SK-N-SH (cell line): ENCODE results near the gene NHLRC2. TPM values are rescaled to one million over a fixed set of nuclear protein-coding genes. Genes with fewer than 3 reads are reported as not detected.

Experiments used
- CTCF ChIA-PET: fragments of 300-600, 350-600 bp; formaldehyde crosslinking; extraction: SDS; loops from one replicate; lab custom pipeline; 2021; lab: Yijun Ruan, JAX
- POLR2A ChIA-PET: fragments of 350-600 bp; sonication (Branson Sonifier 250); formaldehyde crosslinking; extraction: SDS; loops from one replicate; lab custom pipeline; 2020; ENCODE audit warnings: antibody characterized with exemption, inconsistent platforms; lab: Yijun Ruan, JAX
- DNase-seq: peaks from one replicate; pipeline ENCODE4 v3.0.0; 2012
- H2AFZ ChIP-seq: fragments of 200-600 bp; sonication (generic); 2 replicates; pipeline ENCODE4 v1.8.1; 2016; ENCODE audit warnings: antibody characterized with exemption, mild to moderate bottlenecking, low read depth
- H3F3A ChIP-seq: fragments of 200-600 bp; sonication (generic); replicated peaks from 2 replicates; pipeline ENCODE3; 2016; ENCODE audit warnings: antibody characterized with exemption, mild to moderate bottlenecking; ENCODE audit not compliant: insufficient read depth
- H3K27ac ChIP-seq, 2 experiments: fragments of 200-500 bp in 1 of 2; fragments of 200-600 bp in 1 of 2; sonication (Bioruptor generic) in 1 of 2; sonication (generic), shearing (Covaris generic) in 1 of 2; 2 replicates each; pipeline versions ENCODE4 v1.5.1 to v1.6.1; 2014 to 2016; ENCODE audit warnings: low read depth in 2 of 2, inconsistent platforms in 1 of 2, low read length in 1 of 2, mild to moderate bottlenecking in 1 of 2, mixed read lengths in 1 of 2
- H3K27me3 ChIP-seq: fragments of 200-600 bp; sonication (generic), shearing (Covaris generic); 2 replicates; pipeline ENCODE4 v1.6.1; 2016; ENCODE audit warnings: mixed run types; ENCODE audit not compliant: insufficient read depth
- H3K36me3 ChIP-seq, 2 experiments: fragments of 200-500 bp in 1 of 2; fragments of 200-600 bp in 1 of 2; sonication (Bioruptor generic) in 1 of 2; sonication (generic) in 1 of 2; replicated peaks in 1 of 2; 2 replicates each; pipeline versions ENCODE3 to v1.5.1; 2014 to 2016; ENCODE audit warnings: low read length in 1 of 2, mild to moderate bottlenecking in 1 of 2; ENCODE audit not compliant: insufficient read depth in 2 of 2, control insufficient read depth in 1 of 2
- H3K4me1 ChIP-seq, 2 experiments: fragments of 200-500 bp in 1 of 2; fragments of 200-600 bp in 1 of 2; sonication (Bioruptor generic) in 1 of 2; sonication (generic), shearing (Covaris generic) in 1 of 2; 2 replicates each; pipeline versions ENCODE4 v1.5.1 to v1.6.1; 2014 to 2016; ENCODE audit warnings: low read depth in 1 of 2, low read length in 1 of 2, mixed run types in 1 of 2; ENCODE audit not compliant: insufficient read depth in 2 of 2, control insufficient read depth in 1 of 2
- H3K4me2 ChIP-seq: fragments of 200-600 bp; sonication (generic), shearing (Covaris generic); 2 replicates; pipeline ENCODE4 v1.6.1; 2017; ENCODE audit warnings: mixed run types
- H3K4me3 ChIP-seq, 2 experiments: fragments of 200-500 bp in 1 of 2; fragments of 200-600 bp in 1 of 2; sonication (Bioruptor generic) in 1 of 2; sonication (generic), shearing (Covaris generic) in 1 of 2; 2 replicates each; pipeline versions ENCODE4 v1.5.1 to v1.8.1; 2014 to 2016; ENCODE audit warnings: low read depth in 2 of 2, inconsistent platforms in 1 of 2, low read length in 1 of 2, mild to moderate bottlenecking in 1 of 2, mixed read lengths in 1 of 2, moderate library complexity in 1 of 2
- H3K79me2 ChIP-seq: fragments of 200-600 bp; sonication (generic); 2 replicates; pipeline ENCODE4 v1.8.1; 2017; ENCODE audit warnings: mild to moderate bottlenecking; ENCODE audit not compliant: insufficient read depth
- H3K9ac ChIP-seq: fragments of 200-600 bp; sonication (generic); 2 replicates; pipeline ENCODE4 v1.6.1; 2017; ENCODE audit warnings: mixed run types
- H3K9me2 ChIP-seq: fragments of 200-600 bp; sonication (generic); 2 replicates; pipeline ENCODE4 v1.6.1; 2017; ENCODE audit warnings: mixed run types
- H3K9me3 ChIP-seq: fragments of 200-600 bp; sonication (generic); 2 replicates; pipeline ENCODE4 v1.6.1; 2017; ENCODE audit warnings: mixed run types, mild to moderate bottlenecking, moderate library complexity
- H4K20me1 ChIP-seq: fragments of 200-600 bp; sonication (generic); 2 replicates; pipeline ENCODE4 v1.6.1; 2017; ENCODE audit warnings: mild to moderate bottlenecking, mixed run types; ENCODE audit not compliant: insufficient read depth
- CHD2 ChIP-seq: fragments of 150-350 bp; IDR thresholded peaks from 2 replicates; pipeline ENCODE4 v1.6.1; 2018; ENCODE audit warnings: low read length; ENCODE audit not compliant: partially characterized antibody
- ELF1 ChIP-seq: IDR thresholded peaks from 2 replicates; pipeline ENCODE4 v1.4.0; 2012
- FOSL2 ChIP-seq: IDR thresholded peaks from 2 replicates; pipeline ENCODE4 v1.4.0; 2012; ENCODE audit warnings: low read depth, mild to moderate bottlenecking, moderate library complexity, borderline replicate concordance
- FOXJ3 ChIP-seq: sonication (generic); formaldehyde crosslinking; IDR thresholded peaks from 2 replicates; pipeline ENCODE4 v1.5.1; 2020; ENCODE audit warnings: mild to moderate bottlenecking, missing genetic modification reagents
- GABPA ChIP-seq: IDR thresholded peaks from 2 replicates; pipeline ENCODE4 v1.4.0; 2012; ENCODE audit warnings: low read depth, mild to moderate bottlenecking
- GATA2 ChIP-seq: sonication (generic); formaldehyde crosslinking; IDR thresholded peaks from 2 replicates; pipeline ENCODE4 v1.5.0; 2020; ENCODE audit warnings: mild to moderate bottlenecking, missing genetic modification reagents
- JUND ChIP-seq: IDR thresholded peaks from 2 replicates; pipeline ENCODE4 v1.4.0; 2012
- MXI1 ChIP-seq: IDR thresholded peaks from 2 replicates; pipeline ENCODE4 v1.6.1; 2012; ENCODE audit warnings: mild to moderate bottlenecking, low read depth, low read length, improper control_type of control experiment
- NFIC ChIP-seq: IDR thresholded peaks from 2 replicates; pipeline ENCODE4 v1.4.0; 2012; ENCODE audit warnings: borderline replicate concordance
- NRF1 ChIP-seq: IDR thresholded peaks from 2 replicates; pipeline ENCODE4 v1.6.1; 2012; ENCODE audit warnings: low read depth, mild to moderate bottlenecking, low read length
- POLR2AphosphoS5 ChIP-seq: IDR thresholded peaks from 2 replicates; pipeline ENCODE4 v1.6.1; 2012; ENCODE audit warnings: low read depth, low read length
- RAD21 ChIP-seq: IDR thresholded peaks from 2 replicates; pipeline ENCODE4 v1.6.1; 2012; ENCODE audit warnings: mild to moderate bottlenecking, low read length
- RXRA ChIP-seq: IDR thresholded peaks from 2 replicates; pipeline ENCODE4 v1.4.0; 2012; ENCODE audit warnings: low read depth, mild to moderate bottlenecking, borderline replicate concordance
- TAF1 ChIP-seq: IDR thresholded peaks from 2 replicates; pipeline ENCODE4 v1.6.1; 2012; ENCODE audit warnings: low read depth, mild to moderate bottlenecking, low read length, moderate library complexity, borderline replicate concordance
- TEAD4 ChIP-seq: IDR thresholded peaks from 2 replicates; pipeline ENCODE4 v1.4.0; 2012; ENCODE audit warnings: mild to moderate bottlenecking, borderline replicate concordance; ENCODE audit not compliant: insufficient read depth
- YY1 ChIP-seq: IDR thresholded peaks from 2 replicates; pipeline ENCODE4 v1.4.0; 2012; ENCODE audit warnings: low read depth, mild to moderate bottlenecking
- WGBS: methylation state at CpG from one replicate; pipeline ENCODE4 v1.1.6; 2017; ENCODE audit warnings: low lambda C conversion rate; 5-methylcytosine and 5-hydroxymethylcytosine counted together
- polyA plus RNA-seq, 3 experiments: library from polyadenylated mRNA; depleted of rRNA; stranded (reverse); fragments of >200 nt; gene quantifications; 2 replicates each; pipeline ENCODE4 v1.2.3, GENCODE V29; 2012
- TF ChIP-seq, protein P1 (sequence below): fragments of 200-600 bp; sonication (generic); IDR thresholded peaks from 2 replicates; pipeline ENCODE4 v1.6.1; 2017; ENCODE audit warnings: antibody characterized with exemption, mild to moderate bottlenecking, moderate library complexity
- TF ChIP-seq, protein P2 (sequence below): IDR thresholded peaks from 2 replicates; pipeline ENCODE4 v1.4.0; 2012; ENCODE audit warnings: low read depth
- TF ChIP-seq, protein P3 (sequence below): IDR thresholded peaks from 2 replicates; pipeline ENCODE4 v1.4.0; 2012; ENCODE audit warnings: low read depth, borderline replicate concordance
- TF ChIP-seq, protein P4 (sequence below): fragments of 150-350 bp; IDR thresholded peaks from 2 replicates; pipeline ENCODE4 v1.6.1; 2016; ENCODE audit warnings: mild to moderate bottlenecking, low read depth, low read length
- TF ChIP-seq, protein P5 (sequence below): fragments of 150-350 bp; IDR thresholded peaks from 2 replicates; pipeline ENCODE4 v1.6.1; 2017; ENCODE audit warnings: antibody characterized with exemption, low read length, low read depth, borderline replicate concordance

Gene NHLRC2
- polyA plus RNA-seq, 1 of the 3 experiments (the other 2 are of a cell fraction) = 2.8 TPM

DNA sequence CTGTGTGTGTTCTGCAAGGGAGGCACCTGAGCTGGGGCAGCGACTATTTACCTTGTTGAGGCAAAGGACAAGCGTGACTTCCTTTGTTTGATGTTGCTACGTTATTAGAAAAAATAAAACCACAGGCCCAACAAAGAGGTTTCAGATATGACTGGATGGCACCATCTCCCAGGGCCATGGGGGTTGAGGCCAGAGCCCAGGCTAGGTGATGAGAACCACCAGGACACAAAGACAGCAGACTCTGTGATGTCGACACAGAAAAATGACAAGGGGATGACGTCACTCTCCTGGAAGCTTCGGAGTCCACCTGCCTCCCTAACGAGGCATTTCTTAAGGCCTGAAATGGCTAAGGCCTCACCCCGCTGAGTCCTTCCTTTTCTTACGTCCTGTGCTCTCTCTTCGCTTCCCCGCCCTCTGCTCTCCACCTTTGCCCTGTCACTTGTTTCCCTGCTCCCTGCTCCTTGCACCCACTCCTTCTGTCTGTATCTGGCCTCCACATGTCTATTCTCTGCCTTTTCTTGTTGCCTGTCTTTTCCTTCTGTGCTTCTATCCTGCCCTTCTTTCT is 106.2 kb downstream of the NHLRC2 start:
- H3K4me3 ChIP-seq = no peak overlapping the region
- no peak for TF ChIP-seq MXI1
- TF ChIP-seq, protein P1, sequence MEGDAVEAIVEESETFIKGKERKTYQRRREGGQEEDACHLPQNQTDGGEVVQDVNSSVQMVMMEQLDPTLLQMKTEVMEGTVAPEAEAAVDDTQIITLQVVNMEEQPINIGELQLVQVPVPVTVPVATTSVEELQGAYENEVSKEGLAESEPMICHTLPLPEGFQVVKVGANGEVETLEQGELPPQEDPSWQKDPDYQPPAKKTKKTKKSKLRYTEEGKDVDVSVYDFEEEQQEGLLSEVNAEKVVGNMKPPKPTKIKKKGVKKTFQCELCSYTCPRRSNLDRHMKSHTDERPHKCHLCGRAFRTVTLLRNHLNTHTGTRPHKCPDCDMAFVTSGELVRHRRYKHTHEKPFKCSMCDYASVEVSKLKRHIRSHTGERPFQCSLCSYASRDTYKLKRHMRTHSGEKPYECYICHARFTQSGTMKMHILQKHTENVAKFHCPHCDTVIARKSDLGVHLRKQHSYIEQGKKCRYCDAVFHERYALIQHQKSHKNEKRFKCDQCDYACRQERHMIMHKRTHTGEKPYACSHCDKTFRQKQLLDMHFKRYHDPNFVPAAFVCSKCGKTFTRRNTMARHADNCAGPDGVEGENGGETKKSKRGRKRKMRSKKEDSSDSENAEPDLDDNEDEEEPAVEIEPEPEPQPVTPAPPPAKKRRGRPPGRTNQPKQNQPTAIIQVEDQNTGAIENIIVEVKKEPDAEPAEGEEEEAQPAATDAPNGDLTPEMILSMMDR = no peak
- no peak for TF ChIP-seq NRF1
- no peak for TF ChIP-seq CHD2
- no peak for TF ChIP-seq YY1
- no peak for TF ChIP-seq FOSL2
- TF ChIP-seq, protein P2, sequence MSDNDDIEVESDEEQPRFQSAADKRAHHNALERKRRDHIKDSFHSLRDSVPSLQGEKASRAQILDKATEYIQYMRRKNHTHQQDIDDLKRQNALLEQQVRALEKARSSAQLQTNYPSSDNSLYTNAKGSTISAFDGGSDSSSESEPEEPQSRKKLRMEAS = no peak
- TF ChIP-seq TAF1 = no peak
- no peak for TF ChIP-seq NFIC
- TF ChIP-seq GABPA = no peak
- no peak for TF ChIP-seq POLR2AphosphoS5
- TF ChIP-seq, protein P3, sequence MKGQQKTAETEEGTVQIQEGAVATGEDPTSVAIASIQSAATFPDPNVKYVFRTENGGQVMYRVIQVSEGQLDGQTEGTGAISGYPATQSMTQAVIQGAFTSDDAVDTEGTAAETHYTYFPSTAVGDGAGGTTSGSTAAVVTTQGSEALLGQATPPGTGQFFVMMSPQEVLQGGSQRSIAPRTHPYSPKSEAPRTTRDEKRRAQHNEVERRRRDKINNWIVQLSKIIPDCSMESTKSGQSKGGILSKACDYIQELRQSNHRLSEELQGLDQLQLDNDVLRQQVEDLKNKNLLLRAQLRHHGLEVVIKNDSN = no peak
- TF ChIP-seq RAD21 = no peak
- TF ChIP-seq, all 33 proteins: peak for 0
- Histone ChIP-seq H3F3A (no peaks in the 10 kb centered on the region), H3K4me1 (peaks cover 0 to 10% of the 10 kb centered on the region in 2 experiments; a peak in 3 of 4 replicates), H3K79me2 (no peaks in the 10 kb centered on the region), H3K27ac (no peak overlapping the region), H3K27me3 (no peaks in the 10 kb centered on the region), H2AFZ (no peak overlapping the region), H3K4me2 (no peak overlapping the region), H3K9me3 (no peaks in the 10 kb centered on the region), H3K9ac (no peak overlapping the region), H3K9me2 (no peaks in the 10 kb centered on the region), H3K36me3 (no peaks in the 10 kb centered on the region), H4K20me1 (no peaks in the 10 kb centered on the region)
- no peak for DNase-seq
- CTCF ChIA-PET = no interaction called here
- POLR2A ChIA-PET = no interaction called here
- WGBS = 84% methylated on average over 11 of the region's 11 CpGs

DNA sequence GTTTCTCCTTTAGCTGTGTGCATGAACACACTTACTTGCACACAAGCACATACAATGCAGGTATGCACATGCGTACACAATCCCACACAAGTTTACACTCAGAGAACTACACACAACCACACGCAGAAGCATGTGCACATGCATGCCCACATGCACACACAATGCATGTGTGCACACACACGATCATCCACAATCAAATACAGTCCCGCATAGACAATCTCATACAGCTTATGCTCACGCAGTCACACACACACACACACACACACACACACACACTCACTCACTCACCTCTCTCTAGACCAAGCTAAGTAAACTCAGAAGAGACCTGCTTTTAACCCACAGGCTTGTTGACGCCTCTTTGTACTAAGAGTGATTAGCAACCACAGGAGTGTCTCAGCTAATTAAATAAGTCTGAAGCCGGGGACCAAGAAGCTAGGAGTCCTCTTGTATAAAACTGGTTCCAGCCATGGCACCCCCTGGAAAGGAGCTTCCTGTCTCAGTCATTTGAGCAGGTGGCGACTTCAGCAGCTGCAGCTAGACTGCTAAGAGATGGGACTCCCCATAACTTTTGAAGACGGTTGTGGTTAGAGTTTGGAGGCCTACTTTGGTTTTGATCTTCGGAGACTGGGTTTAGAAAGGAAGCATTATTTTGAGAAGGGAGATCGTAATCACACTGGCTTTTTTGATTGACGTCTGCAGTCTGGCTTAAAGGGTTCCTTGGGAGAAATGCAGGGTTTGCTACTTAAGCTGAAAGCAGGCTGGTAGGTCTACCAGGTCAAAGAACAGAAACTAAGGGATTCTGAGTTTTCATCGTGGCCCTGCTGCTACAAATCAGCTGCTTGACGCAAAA is 106.9 kb downstream of the NHLRC2 start:
- POLR2A ChIA-PET = no interaction called here
- no peak overlapping the region for H2AFZ ChIP-seq
- CTCF ChIA-PET = interaction anchor here (1.0 kb wide), 1 partner anchor 17 kb away, joined by 3 read pairs; no protein-coding TSS in a partner anchor
- no peak for TF ChIP-seq ELF1
- TF ChIP-seq RAD21 = no peak
- no peak for TF ChIP-seq FOXJ3 (CRISPR knock-in tag)
- TF ChIP-seq TEAD4 = no peak
- no peak for TF ChIP-seq NFIC
- TF ChIP-seq, protein P4, sequence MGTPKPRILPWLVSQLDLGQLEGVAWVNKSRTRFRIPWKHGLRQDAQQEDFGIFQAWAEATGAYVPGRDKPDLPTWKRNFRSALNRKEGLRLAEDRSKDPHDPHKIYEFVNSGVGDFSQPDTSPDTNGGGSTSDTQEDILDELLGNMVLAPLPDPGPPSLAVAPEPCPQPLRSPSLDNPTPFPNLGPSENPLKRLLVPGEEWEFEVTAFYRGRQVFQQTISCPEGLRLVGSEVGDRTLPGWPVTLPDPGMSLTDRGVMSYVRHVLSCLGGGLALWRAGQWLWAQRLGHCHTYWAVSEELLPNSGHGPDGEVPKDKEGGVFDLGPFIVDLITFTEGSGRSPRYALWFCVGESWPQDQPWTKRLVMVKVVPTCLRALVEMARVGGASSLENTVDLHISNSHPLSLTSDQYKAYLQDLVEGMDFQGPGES = no peak
- no peak for TF ChIP-seq RXRA
- no peak for TF ChIP-seq GATA2
- TF ChIP-seq, protein P5, sequence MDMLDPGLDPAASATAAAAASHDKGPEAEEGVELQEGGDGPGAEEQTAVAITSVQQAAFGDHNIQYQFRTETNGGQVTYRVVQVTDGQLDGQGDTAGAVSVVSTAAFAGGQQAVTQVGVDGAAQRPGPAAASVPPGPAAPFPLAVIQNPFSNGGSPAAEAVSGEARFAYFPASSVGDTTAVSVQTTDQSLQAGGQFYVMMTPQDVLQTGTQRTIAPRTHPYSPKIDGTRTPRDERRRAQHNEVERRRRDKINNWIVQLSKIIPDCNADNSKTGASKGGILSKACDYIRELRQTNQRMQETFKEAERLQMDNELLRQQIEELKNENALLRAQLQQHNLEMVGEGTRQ = no peak
- no peak for TF ChIP-seq JUND

More for the DNA sequence above, 106.9 kb downstream of the NHLRC2 start:
- H3K4me1 ChIP-seq = peaks cover 0 to 10% of the 10 kb centered on the region in 2 experiments; a peak in 3 of 4 replicates
- no peaks in the 10 kb centered on the region for H3K79me2 ChIP-seq
- H3F3A ChIP-seq = no peaks in the 10 kb centered on the region
- no peaks in the 10 kb centered on the region for H3K9me2 ChIP-seq
- H3K27ac ChIP-seq = no peak overlapping the region
- H3K36me3 ChIP-seq = no peaks in the 10 kb centered on the region
- no peak overlapping the region for H3K4me2 ChIP-seq
- no peak overlapping the region for H3K9ac ChIP-seq
- DNase-seq = no peak
- H4K20me1 ChIP-seq = no peaks in the 10 kb centered on the region
- no peak overlapping the region for H3K4me3 ChIP-seq
- WGBS = 87% methylated on average over 14 of the region's 14 CpGs
- no peaks in the 10 kb centered on the region for H3K27me3 ChIP-seq
- H3K9me3 ChIP-seq = no peaks in the 10 kb centered on the region
